BLaER1 treated with 17β-estradiol and CSF1 and Interleukin-3, amounts not matched to agents 10 nM and 100 nM (cell line): Measurements from ENCODE around the gene GSTO1.

Source experiments
- H3K27ac ChIP-seq, 11 experiments: shearing (Covaris generic); formaldehyde crosslinking; 2 replicates each; pipeline ENCODE4 v1.8.1; 2022
- H3K27me3 ChIP-seq, 11 experiments: shearing (Covaris generic); formaldehyde crosslinking; 2 replicates each; pipeline ENCODE4 v1.8.1; 2022
- H3K36me3 ChIP-seq, 11 experiments: shearing (Covaris generic); formaldehyde crosslinking; 2 replicates each; pipeline ENCODE4 v1.8.1; 2022
- H3K4me1 ChIP-seq, 10 experiments: shearing (Covaris generic); formaldehyde crosslinking; 2 replicates each; pipeline ENCODE4 v1.8.1; 2022
- H3K4me2 ChIP-seq, 11 experiments: shearing (Covaris generic); formaldehyde crosslinking; 2 replicates each; pipeline ENCODE4 v1.8.1; 2022
- H3K4me3 ChIP-seq, 10 experiments: shearing (Covaris generic); formaldehyde crosslinking; 2 replicates each; pipeline ENCODE4 v1.8.1; 2022
- H3K9ac ChIP-seq, 11 experiments: shearing (Covaris generic); formaldehyde crosslinking; 2 replicates each; pipeline ENCODE4 v1.8.1; 2022
- H3K9me3 ChIP-seq, 11 experiments: shearing (Covaris generic); formaldehyde crosslinking; replicated peaks in 1 of 11; 2 replicates each; pipeline ENCODE4 v1.8.1; 2022
- H4K20me1 ChIP-seq, 11 experiments: shearing (Covaris generic); formaldehyde crosslinking; 2 replicates each; pipeline ENCODE4 v1.8.1; 2022
- Cebpa-rat ChIP-seq, 11 experiments: shearing (Covaris generic); IDR thresholded peaks; 2 replicates each; pipeline ENCODE4 v1.8.1; 2022

GSTO1 gene

GRCh38 chr10:104260775-104261115, 6.1 kb downstream of the GSTO1 start:
- peak overlapping the region in 2 of 10 experiments; percentile 22 to 26; a peak in 2 of 20 replicates for H3K4me3 ChIP-seq
- peaks cover 18 to 73% (median 46%) of the 10 kb centered on the region in 10 experiments for H3K4me1 ChIP-seq
- no peaks in the 10 kb centered on the region for H3K27me3 ChIP-seq
- H4K20me1 ChIP-seq, result peaks cover 15 to 100% (median 89%) of the 10 kb centered on the region in 11 experiments; a peak in 20 of 22 replicates
- no peak for TF ChIP-seq Cebpa-rat (IDR thresholded peaks at IDR 0.05)
- peak overlapping the region in 4 of 11 experiments; percentile 6 to 46 (median 28); a peak in 4 of 22 replicates for H3K9ac ChIP-seq
- no peaks in the 10 kb centered on the region for H3K9me3 ChIP-seq
- H3K4me2 ChIP-seq, result peak overlapping the region in 7 of 11 experiments; percentile 24 to 93 (median 57); a peak in 14 of 22 replicates
- H3K36me3 ChIP-seq, result peaks cover 78 to 94% (median 89%) of the 10 kb centered on the region in 11 experiments
- peak overlapping the region in 3 of 11 experiments; percentile 30 to 42 (median 30); a peak in 4 of 22 replicates for H3K27ac ChIP-seq

- Histone ChIP-seq H3K4me2 (peak overlapping the region in 2 of 11 experiments; percentile 92 to 93; a peak in 3 of 22 replicates), H3K9me3 (no peaks in the 10 kb centered on the region), H3K27ac (no peak overlapping the region), H3K27me3 (no peaks in the 10 kb centered on the region), H4K20me1 (peaks cover 4 to 100% (median 84%) of the 10 kb centered on the region in 11 experiments; a peak in 17 of 22 replicates), H3K4me1 (peaks cover 5 to 65% (median 33%) of the 10 kb centered on the region in 10 experiments; a peak in 19 of 20 replicates), H3K9ac (no peak overlapping the region), H3K4me3 (no peak overlapping the region), H3K36me3 (peaks cover 89 to 100% (median 98%) of the 10 kb centered on the region in 11 experiments)
- no peak for TF ChIP-seq Cebpa-rat (IDR thresholded peaks at IDR 0.05)
Measured at GRCh38 chr10:104262055-104262454, 7.4 kb downstream of the GSTO1 start.

- Histone ChIP-seq H3K4me3 (no peak overlapping the region), H3K9ac (no peak overlapping the region), H4K20me1 (peaks cover 4 to 86% (median 67%) of the 10 kb centered on the region in 11 experiments; a peak in 17 of 22 replicates), H3K4me1 (peaks cover 20 to 47% (median 37%) of the 10 kb centered on the region in 10 experiments), H3K9me3 (peaks cover 0 to 7% (median 0%) of the 10 kb centered on the region in 11 experiments; a peak in 6 of 22 replicates), H3K4me2 (no peak overlapping the region), H3K27me3 (no peaks in the 10 kb centered on the region), H3K36me3 (peaks cover 80 to 98% (median 88%) of the 10 kb centered on the region in 11 experiments), H3K27ac (no peak overlapping the region)
- no peak for TF ChIP-seq Cebpa-rat (IDR thresholded peaks at IDR 0.05)
Measured at GRCh38 chr10:104264783-104265182, 10.1 kb downstream of the GSTO1 start.

- H3K27me3 ChIP-seq, result no peaks in the 10 kb centered on the region
- H3K4me2 ChIP-seq, result peak overlapping the region; percentile 62 to 89 (median 78)
- peaks cover 13 to 24% (median 18%) of the 10 kb centered on the region in 10 experiments; a peak in 19 of 20 replicates for H3K4me1 ChIP-seq
- H3K9me3 ChIP-seq, result peaks cover 0 to 9% (median 0%) of the 10 kb centered on the region in 11 experiments; a peak in 6 of 22 replicates
- peak overlapping the region in 9 of 11 experiments; percentile 78 to 87 (median 82); a peak in 15 of 22 replicates for H3K27ac ChIP-seq
- peak overlapping the region; percentile 55 to 85 (median 75) for H3K4me3 ChIP-seq
- TF ChIP-seq Cebpa-rat (IDR thresholded peaks at IDR 0.05), result no peak
- H3K36me3 ChIP-seq, result peaks cover 53 to 69% (median 58%) of the 10 kb centered on the region in 11 experiments
- H4K20me1 ChIP-seq, result peaks cover 4 to 55% (median 37%) of the 10 kb centered on the region in 11 experiments; a peak in 17 of 22 replicates
- peak overlapping the region in 9 of 11 experiments; percentile 73 to 86 (median 82); a peak in 14 of 22 replicates for H3K9ac ChIP-seq
Measured at GRCh38 chr10:104267721-104268404, 13.2 kb downstream of the GSTO1 start.

- peaks cover 0 to 3% (median 0%) of the 10 kb centered on the region in 11 experiments; a peak in 2 of 22 replicates for H3K27me3 ChIP-seq
- peak overlapping the region; percentile 62 to 89 (median 78) for H3K4me2 ChIP-seq
- H3K27ac ChIP-seq, result peak overlapping the region; percentile 39 to 87 (median 79); a peak in 21 of 22 replicates
- H4K20me1 ChIP-seq, result peaks cover 2 to 50% (median 32%) of the 10 kb centered on the region in 11 experiments; a peak in 16 of 22 replicates
- peaks cover 48 to 64% (median 53%) of the 10 kb centered on the region in 11 experiments for H3K36me3 ChIP-seq
- no peak for TF ChIP-seq Cebpa-rat (IDR thresholded peaks at IDR 0.05)
- H3K4me3 ChIP-seq, result peak overlapping the region; percentile 55 to 85 (median 75)
- H3K9ac ChIP-seq, result peak overlapping the region; percentile 72 to 86 (median 81)
- peaks cover 10 to 24% (median 18%) of the 10 kb centered on the region in 10 experiments; a peak in 19 of 20 replicates for H3K4me1 ChIP-seq
- H3K9me3 ChIP-seq, result peaks cover 0 to 9% (median 0%) of the 10 kb centered on the region in 11 experiments; a peak in 6 of 22 replicates
Measured at GRCh38 chr10:104268405-104268712, 13.7 kb downstream of the GSTO1 start.

- Histone ChIP-seq H3K27me3 (peaks cover 2 to 9% (median 5%) of the 10 kb centered on the region in 11 experiments; a peak in 21 of 22 replicates), H3K4me3 (peak within 1 kb of the TSS; percentile 55 to 85 (median 75)), H3K4me2 (peak within 1 kb of the TSS; percentile 62 to 89 (median 78)), H4K20me1 (peaks cover 0 to 44% (median 27%) of the 10 kb centered on the region in 11 experiments; a peak in 14 of 22 replicates), H3K4me1 (peaks cover 8 to 24% (median 18%) of the 10 kb centered on the region in 10 experiments; a peak in 19 of 20 replicates), H3K9me3 (peaks cover 0 to 9% (median 0%) of the 10 kb centered on the region in 11 experiments; a peak in 6 of 22 replicates), H3K36me3 (peaks cover 41 to 58% (median 47%) of the 10 kb centered on the region in 11 experiments), H3K27ac (peak within 1 kb of the TSS; percentile 39 to 87 (median 79); a peak in 21 of 22 replicates), H3K9ac (peak within 1 kb of the TSS; percentile 72 to 86 (median 81))
- no peak for TF ChIP-seq Cebpa-rat (IDR thresholded peaks at IDR 0.05)
Measured at GRCh38 chr10:104268713-104269645, 14.3 kb downstream of the GSTO1 start, which contains the start of gene GSTO2. Gene GSTO2 (plus strand): TSS chr10:104269184. CDS start chr10:104274916, 5,732 bp downstream.

- Histone ChIP-seq H3K27me3 (peaks cover 18 to 32% (median 27%) of the 10 kb centered on the region in 11 experiments), H3K9me3 (peaks cover 0 to 9% (median 0%) of the 10 kb centered on the region in 11 experiments; a peak in 6 of 22 replicates), H3K4me3 (no peak overlapping the region), H3K4me1 (peaks cover 6 to 18% (median 14%) of the 10 kb centered on the region in 10 experiments; a peak in 19 of 20 replicates), H3K4me2 (no peak overlapping the region), H3K27ac (no peak overlapping the region), H3K9ac (no peak overlapping the region), H4K20me1 (peaks cover 0 to under 1% (median 0%) of the 10 kb centered on the region in 11 experiments; a peak in 2 of 22 replicates), H3K36me3 (peaks cover 0 to 15% (median 4%) of the 10 kb centered on the region in 11 experiments; a peak in 19 of 22 replicates)
- no peak for TF ChIP-seq Cebpa-rat (IDR thresholded peaks at IDR 0.05)
Measured at GRCh38 chr10:104273286-104273685, 18.6 kb downstream of the GSTO1 start.
